Neural progenitor cell (in vitro differentiated cells): Measurements from ENCODE around the gene DUOXA2. TPM values are rescaled to one million over a fixed set of nuclear protein-coding genes. Genes with fewer than 3 reads are reported as not detected.

ENCODE experiments used
- DNase-seq: peaks from one replicate; pipeline ENCODE4 v3.0.0-alpha.2; 2016; ENCODE audit warnings: low spot score
- H2AFZ ChIP-seq: fragments of 200-600 bp; sonication (generic); replicated peaks from 2 replicates; pipeline ENCODE4 v1.6.1; 2016; ENCODE audit warnings: antibody characterized with exemption
- H3F3A ChIP-seq: fragments of 200-600 bp; sonication (generic); 2 replicates; pipeline ENCODE4 v1.6.1; 2016; ENCODE audit warnings: antibody characterized with exemption, low read depth
- H3K27ac ChIP-seq: fragments of 200-600 bp; sonication (generic); 2 replicates; pipeline ENCODE4 v1.5.1; 2016; ENCODE audit warnings: mild to moderate bottlenecking
- H3K27me3 ChIP-seq: fragments of 200-600 bp; sonication (generic); 2 replicates; pipeline ENCODE4 v1.6.1; 2016; ENCODE audit warnings: mild to moderate bottlenecking, moderate library complexity
- H3K36me3 ChIP-seq: fragments of 200-600 bp; sonication (generic); 2 replicates; pipeline ENCODE4 v1.5.1; 2016
- H3K4me1 ChIP-seq: fragments of 200-600 bp; sonication (generic); 2 replicates; pipeline ENCODE4 v1.6.1; 2016; ENCODE audit warnings: mixed run types
- H3K4me2 ChIP-seq: fragments of 200-600 bp; sonication (generic); 2 replicates; pipeline ENCODE4 v1.6.1; 2016
- H3K4me3 ChIP-seq: fragments of 200-600 bp; sonication (generic); 2 replicates; pipeline ENCODE4 v1.5.1; 2016
- H3K79me2 ChIP-seq: fragments of 200-600 bp; sonication (generic); 2 replicates; pipeline ENCODE4 v1.6.1; 2016; ENCODE audit warnings: low read depth
- H3K9ac ChIP-seq: fragments of 200-600 bp; sonication (generic); 2 replicates; pipeline ENCODE4 v1.6.1; 2016
- H3K9me3 ChIP-seq: fragments of 200-600 bp; sonication (generic); 2 replicates; pipeline ENCODE4 v1.5.1; 2016; ENCODE audit warnings: low read depth
- H4K20me1 ChIP-seq: fragments of 200-600 bp; sonication (generic); 2 replicates; pipeline ENCODE4 v1.6.1; 2016; ENCODE audit warnings: low read depth
- H3K27ac Mint-ChIP-seq: 3 replicates; pipeline ENCODE4 v1.8.0; 2021; ENCODE audit warnings: mixed read lengths
- H3K27me3 Mint-ChIP-seq: 2 replicates; pipeline ENCODE4 v1.8.0; 2022; ENCODE audit warnings: low read depth, mild to moderate bottlenecking, inconsistent platforms, moderate library complexity, mixed read lengths; ENCODE audit not compliant: insufficient read depth
- H3K36me3 Mint-ChIP-seq: 3 replicates; pipeline ENCODE4 v1.8.0; 2021; ENCODE audit warnings: mixed read lengths
- H3K4me1 Mint-ChIP-seq: 3 replicates; pipeline ENCODE4 v1.8.0; 2021; ENCODE audit warnings: mixed read lengths
- H3K4me3 Mint-ChIP-seq: 3 replicates; pipeline ENCODE4 v1.8.0; 2021; ENCODE audit warnings: mild to moderate bottlenecking, moderate library complexity, mixed read lengths
- H3K9me3 Mint-ChIP-seq: 3 replicates; pipeline ENCODE4 v1.8.0; 2020; ENCODE audit warnings: mixed read lengths
- EZH2 ChIP-seq: fragments of 200-600 bp; sonication (generic); IDR thresholded peaks from 2 replicates; pipeline ENCODE4 v1.6.1; 2017; ENCODE audit warnings: antibody characterized with exemption, mild to moderate bottlenecking, moderate library complexity
- EZH2phosphoT487 ChIP-seq: fragments of 200-600 bp; sonication (generic); IDR thresholded peaks from 2 replicates; pipeline ENCODE4 v1.6.1; 2017; ENCODE audit warnings: antibody characterized with exemption
- total RNA-seq: library from RNA; depleted of rRNA; stranded (reverse); fragments of >200 nt; gene quantifications from 2 replicates; pipeline ENCODE4 v1.2.3, GENCODE V29; 2015; ENCODE audit warnings: low replicate concordance
- TF ChIP-seq, protein P1 (sequence below): fragments of 200-600 bp; sonication (generic); IDR thresholded peaks from 2 replicates; pipeline ENCODE4 v1.5.1; 2017; ENCODE audit warnings: antibody characterized with exemption, mild to moderate bottlenecking

Gene DUOXA2
- total RNA-seq, 1 donor from 2014 or later, result not detected

DNA sequence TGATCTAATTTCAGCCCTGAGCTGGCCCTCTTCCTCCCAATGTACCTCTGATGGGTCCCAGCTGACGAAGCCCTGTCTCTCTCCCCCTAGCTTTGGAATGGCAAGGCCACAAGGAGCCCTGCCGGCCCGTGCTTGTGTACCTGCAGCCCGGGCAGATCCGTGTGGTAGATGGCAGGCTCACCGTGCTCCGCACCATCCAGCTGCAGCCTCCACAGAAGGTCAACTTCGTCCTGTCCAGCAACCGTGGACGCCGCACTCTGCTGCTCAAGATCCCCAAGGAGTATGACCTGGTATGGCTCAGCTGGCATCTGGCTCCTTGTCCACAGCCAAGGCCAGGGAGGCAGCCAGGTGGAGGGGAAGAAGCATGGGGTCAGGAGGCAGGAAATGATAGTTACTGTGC is 29.8 kb downstream of the DUOXA2 start:
- H3K4me2 ChIP-seq, result no peak overlapping the region
- Mint-ChIP-seq H3K4me3 (no peak overlapping the region), H3K27me3 (peaks cover 9% of the 10 kb centered on the region), H3K4me1 (no peaks in the 10 kb centered on the region), H3K27ac (no peak overlapping the region), H3K9me3 (no peaks in the 10 kb centered on the region), H3K36me3 (no peaks in the 10 kb centered on the region)
- H3K9me3 ChIP-seq, result no peaks in the 10 kb centered on the region
- no peaks in the 10 kb centered on the region for H3K79me2 ChIP-seq
- no peak overlapping the region for H3K4me3 ChIP-seq
- H3K27me3 ChIP-seq, result peaks cover 6% of the 10 kb centered on the region
- no peak overlapping the region for H3K9ac ChIP-seq
- TF ChIP-seq, protein P1, sequence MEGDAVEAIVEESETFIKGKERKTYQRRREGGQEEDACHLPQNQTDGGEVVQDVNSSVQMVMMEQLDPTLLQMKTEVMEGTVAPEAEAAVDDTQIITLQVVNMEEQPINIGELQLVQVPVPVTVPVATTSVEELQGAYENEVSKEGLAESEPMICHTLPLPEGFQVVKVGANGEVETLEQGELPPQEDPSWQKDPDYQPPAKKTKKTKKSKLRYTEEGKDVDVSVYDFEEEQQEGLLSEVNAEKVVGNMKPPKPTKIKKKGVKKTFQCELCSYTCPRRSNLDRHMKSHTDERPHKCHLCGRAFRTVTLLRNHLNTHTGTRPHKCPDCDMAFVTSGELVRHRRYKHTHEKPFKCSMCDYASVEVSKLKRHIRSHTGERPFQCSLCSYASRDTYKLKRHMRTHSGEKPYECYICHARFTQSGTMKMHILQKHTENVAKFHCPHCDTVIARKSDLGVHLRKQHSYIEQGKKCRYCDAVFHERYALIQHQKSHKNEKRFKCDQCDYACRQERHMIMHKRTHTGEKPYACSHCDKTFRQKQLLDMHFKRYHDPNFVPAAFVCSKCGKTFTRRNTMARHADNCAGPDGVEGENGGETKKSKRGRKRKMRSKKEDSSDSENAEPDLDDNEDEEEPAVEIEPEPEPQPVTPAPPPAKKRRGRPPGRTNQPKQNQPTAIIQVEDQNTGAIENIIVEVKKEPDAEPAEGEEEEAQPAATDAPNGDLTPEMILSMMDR, result no peak
- TF ChIP-seq EZH2 (no peak), EZH2phosphoT487 (no peak)
- no peaks in the 10 kb centered on the region for H3F3A ChIP-seq
- no peaks in the 10 kb centered on the region for H4K20me1 ChIP-seq
- no peak overlapping the region for H2AFZ ChIP-seq
- peaks cover 1% of the 10 kb centered on the region for H3K4me1 ChIP-seq
- H3K27ac ChIP-seq, result no peak overlapping the region
- no peaks in the 10 kb centered on the region for H3K36me3 ChIP-seq
- DNase-seq, result no peak

DNA sequence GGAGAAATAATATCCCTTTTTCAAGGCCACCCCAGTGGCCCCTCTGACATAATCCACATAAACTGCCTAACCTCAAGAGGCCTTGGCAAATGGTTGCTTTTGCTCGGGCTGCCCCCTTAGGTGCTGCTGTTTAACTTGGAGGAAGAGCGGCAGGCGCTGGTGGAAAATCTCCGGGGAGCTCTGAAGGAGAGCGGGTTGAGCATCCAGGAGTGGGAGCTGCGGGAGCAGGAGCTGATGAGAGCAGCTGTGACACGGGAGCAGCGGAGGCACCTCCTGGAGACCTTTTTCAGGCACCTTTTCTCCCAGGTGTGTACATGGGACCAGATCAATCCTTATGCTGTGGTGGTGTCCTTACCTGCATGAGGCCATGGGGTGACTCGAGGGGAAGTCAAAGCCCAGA is 30.6 kb downstream of the DUOXA2 start:
- no peak for DNase-seq
- Histone ChIP-seq H3K36me3 (no peaks in the 10 kb centered on the region), H3K9ac (no peak overlapping the region), H3K4me3 (no peak overlapping the region), H3F3A (no peaks in the 10 kb centered on the region), H3K79me2 (no peaks in the 10 kb centered on the region), H4K20me1 (no peaks in the 10 kb centered on the region), H3K9me3 (no peaks in the 10 kb centered on the region), H3K27me3 (peaks cover 6% of the 10 kb centered on the region), H2AFZ (no peak overlapping the region), H3K4me1 (peaks cover 7% of the 10 kb centered on the region), H3K27ac (no peak overlapping the region), H3K4me2 (no peak overlapping the region)
- H3K4me1 Mint-ChIP-seq, result no peaks in the 10 kb centered on the region
- no peaks in the 10 kb centered on the region for H3K9me3 Mint-ChIP-seq
- no peak overlapping the region for H3K27ac Mint-ChIP-seq
- TF ChIP-seq EZH2phosphoT487, result no peak
- TF ChIP-seq, protein P1, result no peak
- TF ChIP-seq EZH2, result no peak
- peaks cover 10% of the 10 kb centered on the region for H3K27me3 Mint-ChIP-seq
- no peaks in the 10 kb centered on the region for H3K36me3 Mint-ChIP-seq
- no peak overlapping the region for H3K4me3 Mint-ChIP-seq

DNA sequence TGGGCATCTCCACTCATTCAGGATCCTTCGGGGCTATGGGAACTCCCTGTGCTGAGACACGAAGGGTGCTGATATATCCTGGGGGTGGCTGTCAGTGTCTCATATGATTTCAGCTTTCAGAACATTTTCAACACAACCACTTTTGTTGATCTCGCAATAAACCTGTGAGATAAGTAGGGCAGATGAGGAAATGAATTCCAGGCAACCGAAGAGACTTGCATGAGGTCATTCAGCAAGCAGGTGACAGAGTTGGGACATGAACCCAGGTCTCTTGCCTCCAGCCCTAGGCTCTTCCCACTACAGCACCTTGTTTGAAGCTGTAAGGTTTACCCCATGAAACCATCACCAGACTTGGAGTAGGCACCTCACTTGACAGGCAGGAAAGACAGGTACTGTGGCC is 32.3 kb downstream of the DUOXA2 start:
- H3K27ac ChIP-seq, result no peak overlapping the region
- H3K4me1 Mint-ChIP-seq, result peaks cover 2% of the 10 kb centered on the region
- no peak overlapping the region for H3K27ac Mint-ChIP-seq

More for the DNA sequence above, 32.3 kb downstream of the DUOXA2 start:
- no peaks in the 10 kb centered on the region for H3K36me3 Mint-ChIP-seq
- peaks cover 6% of the 10 kb centered on the region for H3K27me3 ChIP-seq
- H3K4me1 ChIP-seq, result peaks cover 7% of the 10 kb centered on the region
- DNase-seq, result no peak
- H3K9ac ChIP-seq, result no peak overlapping the region
- H4K20me1 ChIP-seq, result no peaks in the 10 kb centered on the region
- H3F3A ChIP-seq, result no peaks in the 10 kb centered on the region
- H3K4me3 ChIP-seq, result no peak overlapping the region
- no peaks in the 10 kb centered on the region for H3K9me3 Mint-ChIP-seq
- peaks cover 10% of the 10 kb centered on the region for H3K27me3 Mint-ChIP-seq
- TF ChIP-seq, protein P1, result no peak
- TF ChIP-seq EZH2phosphoT487 (no peak), EZH2 (no peak)
- no peak overlapping the region for H3K4me3 Mint-ChIP-seq
- no peaks in the 10 kb centered on the region for H3K9me3 ChIP-seq
- H2AFZ ChIP-seq, result no peak overlapping the region
- no peaks in the 10 kb centered on the region for H3K79me2 ChIP-seq
- H3K4me2 ChIP-seq, result no peak overlapping the region
- no peaks in the 10 kb centered on the region for H3K36me3 ChIP-seq
